HG03135 (cell line): ENCODE measurements around the gene SMIM22.
A peak's percentile ranks its signal among the peaks of the same experiment; 100 is the strongest.

ENCODE experiments used
- ATAC-seq: cut with Tn5 transposase; IDR thresholded peaks from one replicate; pipeline ENCODE4 v1.9.1; 2021; ENCODE audit warnings: mild to moderate bottlenecking, moderate library complexity; ENCODE audit not compliant: unreplicated experiment

Gene SMIM22, protein sequence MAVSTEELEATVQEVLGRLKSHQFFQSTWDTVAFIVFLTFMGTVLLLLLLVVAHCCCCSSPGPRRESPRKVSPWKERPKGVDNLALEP

DNA sequence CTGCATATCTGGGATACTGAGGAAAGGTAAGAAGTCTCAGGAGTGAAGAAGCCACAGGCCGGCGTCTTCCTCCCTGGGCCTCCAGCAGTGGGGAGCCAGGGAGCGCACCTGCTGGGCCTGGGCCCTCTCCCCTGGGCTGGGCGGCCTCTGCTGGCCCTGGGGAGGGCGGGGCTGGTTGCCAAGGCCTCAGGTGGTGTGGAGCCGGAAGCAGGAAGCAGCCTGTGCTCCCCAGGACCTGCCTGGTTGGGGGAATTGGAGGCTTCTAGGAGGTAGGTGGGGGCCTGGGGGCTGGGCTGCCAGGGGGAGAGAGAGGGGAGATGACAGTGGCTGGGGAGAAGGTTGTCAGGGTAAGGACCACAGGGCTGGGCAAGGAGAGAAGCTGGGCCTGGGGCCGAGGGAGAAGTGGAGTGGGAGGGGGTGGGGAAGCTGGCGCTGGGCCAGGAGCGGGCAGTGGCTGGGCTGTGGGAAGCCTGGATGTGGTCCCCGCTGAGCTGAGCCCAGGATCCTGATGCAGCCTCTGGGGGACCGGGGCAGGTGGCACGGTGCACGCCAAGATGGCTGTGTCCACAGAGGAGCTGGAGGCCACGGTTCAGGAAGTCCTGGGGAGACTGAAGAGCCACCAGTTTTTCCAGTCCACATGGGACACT lies at the start of gene SMIM22:
Gene SMIM22, plus strand, starts transcription at position 189 of the 647 bp plus-strand sequence. Its CDS starts 366 bp downstream, at position 555.
- no peak for ATAC-seq

DNA sequence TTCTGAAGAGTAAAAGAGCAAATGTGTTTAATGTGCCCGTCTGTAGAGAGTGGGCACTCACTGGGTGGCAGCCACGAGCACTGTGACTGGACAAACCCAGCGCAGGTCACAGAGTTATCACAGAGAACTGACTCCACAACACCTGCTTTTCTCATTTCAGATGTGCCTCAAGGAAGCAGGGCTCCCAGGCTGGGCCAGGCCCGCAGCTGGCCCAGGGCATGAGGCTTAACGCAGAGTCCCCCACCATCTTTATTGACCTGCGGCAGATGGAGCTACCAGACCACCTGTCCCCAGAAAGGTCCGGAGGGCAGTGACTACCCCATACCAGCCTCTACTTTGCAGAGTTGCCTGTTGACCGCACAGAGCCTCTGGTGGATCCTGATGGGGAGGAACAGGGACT lies 49.0 kb upstream of the SMIM22 start:
- no peak for ATAC-seq

GRCh38 chr16:4746991-4747574 lies 48.1 kb upstream of the SMIM22 start:
- ATAC-seq: no peak

DNA sequence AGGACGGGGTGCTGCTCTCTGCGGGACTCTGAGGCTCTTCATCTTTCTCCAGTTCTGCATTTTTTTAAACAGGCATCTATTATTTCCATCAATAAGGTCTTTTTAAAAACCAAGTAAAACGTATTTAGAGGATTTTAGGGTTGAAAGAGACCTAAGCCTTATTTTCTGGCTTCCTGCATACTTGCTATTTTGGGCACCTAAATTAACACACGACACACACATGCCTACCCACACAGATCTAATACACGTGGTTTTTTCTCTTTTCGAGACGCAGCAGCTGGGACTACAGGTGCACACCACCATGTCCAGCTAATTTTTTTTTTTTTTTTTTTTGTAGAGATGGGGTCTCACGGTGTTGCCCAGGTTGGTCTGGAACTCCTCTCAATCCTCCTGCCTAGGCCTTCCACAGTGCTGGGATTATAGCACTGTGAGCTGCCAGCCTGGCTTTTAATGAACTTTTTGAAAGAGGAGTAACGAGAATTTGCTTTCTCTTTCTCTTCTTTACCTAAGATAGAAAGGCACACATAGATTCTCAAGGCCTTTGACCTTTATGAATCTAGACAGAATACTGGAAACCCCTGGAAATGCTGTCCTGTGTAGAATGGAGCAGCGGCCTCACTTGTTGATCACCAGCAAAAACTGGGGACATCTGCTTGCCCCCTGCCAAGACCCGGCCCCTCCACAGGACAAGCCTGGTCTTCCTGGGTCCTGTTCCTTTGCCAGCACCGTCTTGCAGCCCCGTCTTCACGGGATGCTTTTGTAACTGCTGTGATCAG lies 47.1 kb upstream of the SMIM22 start:
- ATAC-seq: no peak

DNA sequence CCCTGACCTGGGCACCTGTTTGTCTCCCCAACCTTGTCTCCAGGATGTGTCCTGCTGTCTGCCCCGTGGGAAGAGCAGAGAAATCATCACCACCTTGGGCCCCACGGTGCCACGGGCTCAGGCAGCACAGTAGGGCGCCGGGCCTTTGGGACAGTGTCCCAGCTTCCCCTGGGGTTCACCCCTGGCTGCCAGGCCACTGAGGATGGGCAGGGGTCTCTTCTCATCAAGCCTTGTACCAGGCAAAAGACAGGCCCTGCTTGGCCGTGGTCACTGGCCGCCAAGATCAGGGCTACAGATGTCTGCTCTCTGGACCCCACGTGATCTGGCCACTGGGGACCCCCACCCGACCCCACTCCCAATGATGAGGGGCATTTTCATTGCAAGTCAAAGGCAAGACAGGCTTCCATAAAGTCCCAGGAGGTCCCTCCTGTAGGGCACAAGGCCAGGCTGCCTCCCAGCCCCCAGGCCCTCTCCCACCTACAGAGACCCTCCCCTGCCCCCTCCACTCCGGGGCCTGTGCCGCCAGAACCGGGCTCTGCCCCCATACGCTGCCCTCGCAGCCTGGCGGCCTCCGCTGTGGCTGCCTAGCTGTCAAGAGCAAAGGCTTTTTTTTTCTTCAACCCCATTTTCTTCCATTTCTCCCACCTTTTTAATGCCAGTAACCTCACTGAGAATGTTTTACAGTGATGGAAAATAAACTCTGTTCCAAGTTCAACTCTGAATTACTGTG lies 46.3 kb upstream of the SMIM22 start:
- ATAC-seq: no peak

DNA sequence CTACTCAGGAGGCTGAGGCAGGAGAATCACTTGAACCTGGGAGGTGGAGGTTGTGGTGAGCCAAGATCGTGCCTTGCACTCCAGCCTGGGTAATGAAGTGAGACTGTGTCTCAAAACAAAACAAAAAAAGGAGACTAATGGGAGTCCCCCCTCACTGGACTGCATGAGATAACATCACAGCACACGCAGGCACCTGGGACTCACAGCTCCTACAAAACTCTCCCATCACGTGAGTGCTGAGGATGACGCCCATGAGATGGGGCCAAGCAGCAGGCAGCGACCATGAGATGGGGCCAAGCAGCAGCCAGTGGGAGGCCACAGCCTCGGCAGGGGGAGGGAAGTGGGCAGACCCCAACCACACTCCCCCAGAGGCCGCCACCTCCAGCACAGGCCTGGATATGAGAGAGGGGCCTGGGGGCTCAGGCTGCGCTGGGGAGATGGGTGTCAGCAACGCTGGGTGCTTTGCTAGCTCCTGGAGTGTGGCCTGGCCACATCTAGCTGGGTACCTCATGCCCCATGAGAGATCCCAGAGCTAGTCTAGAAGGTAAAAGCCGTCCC lies 45.4 kb upstream of the SMIM22 start:
- ATAC-seq: no peak

DNA sequence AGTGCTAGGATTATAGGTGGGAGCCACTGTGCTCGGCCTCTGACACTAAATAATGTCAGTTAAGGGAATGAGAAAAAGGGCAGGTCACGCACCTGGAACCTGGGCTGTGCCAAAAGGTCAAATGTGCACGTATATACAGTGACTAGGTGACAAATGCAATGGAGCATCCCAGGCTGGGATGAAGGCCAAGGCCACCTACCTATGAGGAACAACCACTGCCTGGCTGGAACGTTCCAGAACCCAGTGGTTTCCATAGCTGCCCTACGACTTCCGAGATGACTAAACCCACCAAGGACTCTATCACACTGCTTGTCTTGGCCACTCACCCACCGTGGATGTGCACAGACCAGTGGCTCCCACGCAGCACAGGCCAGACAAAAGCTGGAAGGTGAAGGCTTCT lies 44.3 kb upstream of the SMIM22 start:
- ATAC-seq: no peak

GRCh38 chr16:4752351-4753100 lies 42.6 kb upstream of the SMIM22 start:
- ATAC-seq: no peak

- ATAC-seq: no peak
Observed at GRCh38 chr16:4753227-4753626, 41.9 kb upstream of the SMIM22 start.

GRCh38 chr16:4754865-4755264 lies 40.3 kb upstream of the SMIM22 start:
- ATAC-seq: no peak

DNA sequence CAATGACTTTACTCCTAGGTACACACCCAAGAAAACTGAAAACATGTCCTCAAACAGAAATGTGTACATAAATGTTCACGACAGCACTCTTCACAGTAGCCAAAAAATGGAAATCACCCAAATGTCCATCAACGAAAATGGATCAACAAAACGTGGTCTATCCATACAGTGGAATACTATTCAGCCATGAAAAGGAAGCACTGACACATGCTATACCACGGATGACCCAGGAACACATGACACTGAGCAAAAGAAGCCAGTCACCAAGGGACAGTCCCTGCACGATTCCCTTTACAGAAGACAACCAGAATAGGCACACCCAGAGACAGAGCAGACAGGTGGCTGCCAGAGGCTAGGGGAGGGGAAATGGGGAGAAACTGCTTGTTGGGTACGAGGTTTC lies 39.5 kb upstream of the SMIM22 start:
- ATAC-seq: no peak

DNA sequence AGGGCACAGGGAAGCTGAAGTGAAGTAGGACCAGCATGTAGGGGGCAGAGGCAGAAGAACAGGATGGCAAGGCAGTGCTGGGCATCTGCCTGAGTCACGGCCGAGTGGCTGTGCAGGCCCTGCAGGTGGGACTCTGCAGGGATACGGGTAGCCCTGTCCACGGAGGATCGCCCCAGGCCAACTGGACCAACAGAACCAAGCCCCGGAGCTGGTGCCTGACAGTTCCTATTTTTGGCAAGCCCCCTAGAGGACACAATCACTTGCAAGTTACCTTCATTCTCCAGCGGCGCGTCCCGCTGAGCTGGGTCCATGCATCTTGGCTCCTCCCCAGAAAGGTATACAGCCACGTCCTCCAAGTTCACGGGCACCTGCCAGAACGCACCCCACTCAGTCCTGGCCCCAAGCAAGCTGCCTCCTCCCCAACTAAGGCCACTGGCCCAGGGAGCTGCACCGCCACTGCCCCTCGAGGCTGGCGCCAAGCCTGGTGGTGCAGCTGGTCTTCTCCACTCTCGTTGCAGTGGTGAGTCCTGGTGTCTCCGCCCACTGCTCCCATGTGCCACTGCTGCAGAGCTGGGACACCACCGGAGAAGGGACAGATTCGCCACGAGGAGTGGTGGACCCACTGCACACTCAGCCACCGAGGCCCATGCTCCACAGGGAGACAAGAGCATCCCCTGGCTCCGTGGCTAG lies 34.8 kb upstream of the SMIM22 start:
- no peak for ATAC-seq

- no peak for ATAC-seq
Observed at GRCh38 chr16:4762205-4762604, 33.0 kb upstream of the SMIM22 start.

GRCh38 chr16:4763791-4764190 lies 31.4 kb upstream of the SMIM22 start:
- no peak for ATAC-seq

- ATAC-seq: no peak
Observed at GRCh38 chr16:4765511-4766474, 29.4 kb upstream of the SMIM22 start.

DNA sequence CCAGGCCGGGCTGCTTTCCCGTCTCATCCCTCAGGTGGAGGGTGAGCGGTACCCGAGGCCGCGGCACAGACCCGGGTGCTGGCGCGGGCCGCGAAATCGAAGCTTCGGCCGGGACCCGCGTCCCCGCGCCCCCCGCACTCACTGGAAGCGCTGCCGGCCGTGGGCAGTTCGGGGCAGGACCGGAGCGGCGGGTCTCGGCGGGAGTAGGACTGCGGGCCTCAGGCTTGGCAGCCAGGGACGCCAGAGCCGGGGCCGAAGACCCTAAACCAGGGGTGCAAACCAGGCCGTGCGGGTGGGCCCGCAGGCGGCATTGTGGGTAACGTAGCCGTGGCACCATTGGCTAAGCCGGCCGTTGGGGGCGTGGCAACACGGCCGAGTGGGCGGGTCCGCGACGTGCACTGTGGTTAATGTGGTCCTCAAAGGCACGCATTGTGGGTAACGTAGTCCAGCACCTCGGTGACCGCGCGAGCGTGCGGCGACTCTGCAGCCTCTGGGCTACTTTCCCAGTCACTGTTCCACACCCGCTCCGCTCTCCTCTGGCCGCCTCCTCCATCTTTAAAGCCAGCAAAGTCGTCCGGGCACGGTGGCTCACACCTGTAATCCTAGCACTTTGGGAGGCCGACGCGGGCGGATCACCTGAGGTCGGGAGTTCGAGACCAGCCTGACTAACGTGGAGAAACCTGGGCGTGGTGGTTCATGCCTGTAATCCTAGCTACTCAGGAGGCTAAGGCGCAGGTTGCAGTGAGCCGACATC lies 28.1 kb upstream of the SMIM22 start, which contains the start of gene ZNF500:
Gene ZNF500, minus strand, starts transcription at position 288 of the 754 bp plus-strand sequence. CDS start 1,184 bp downstream, outside the sequence.
- ATAC-seq: peak; percentile 82

GRCh38 chr16:4767872-4768548 lies 27.2 kb upstream of the SMIM22 start:
- peak; percentile 1 for ATAC-seq
